Suprapubic skin (tissue), 3 donors: ENCODE data around the gene FBXW12.

ENCODE experiments used
- EP300 ChIP-seq: sonication (generic); formaldehyde crosslinking; IDR thresholded peaks from one replicate; pipeline ENCODE4 v1.6.1; 2017; ENCODE audit warnings: antibody characterized with exemption
- POLR2A ChIP-seq, 2 donors: fragments of 450-650 bp; IDR thresholded peaks; one replicate each; pipeline ENCODE4 v1.6.1; 2017; ENCODE audit warnings: antibody characterized with exemption in 2 of 2, mild to moderate bottlenecking in 2 of 2, moderate library complexity in 2 of 2
- TF ChIP-seq, protein P1 (sequence below), 2 donors: fragments of 200-600 bp in 1 of 2; fragments of 450-650 bp in 1 of 2; sonication (generic) in 1 of 2; IDR thresholded peaks; one replicate each; pipeline ENCODE4 v1.5.1; 2016 to 2019; ENCODE audit warnings: antibody characterized with exemption in 2 of 2, mild to moderate bottlenecking in 1 of 2, moderate library complexity in 1 of 2

DNA sequence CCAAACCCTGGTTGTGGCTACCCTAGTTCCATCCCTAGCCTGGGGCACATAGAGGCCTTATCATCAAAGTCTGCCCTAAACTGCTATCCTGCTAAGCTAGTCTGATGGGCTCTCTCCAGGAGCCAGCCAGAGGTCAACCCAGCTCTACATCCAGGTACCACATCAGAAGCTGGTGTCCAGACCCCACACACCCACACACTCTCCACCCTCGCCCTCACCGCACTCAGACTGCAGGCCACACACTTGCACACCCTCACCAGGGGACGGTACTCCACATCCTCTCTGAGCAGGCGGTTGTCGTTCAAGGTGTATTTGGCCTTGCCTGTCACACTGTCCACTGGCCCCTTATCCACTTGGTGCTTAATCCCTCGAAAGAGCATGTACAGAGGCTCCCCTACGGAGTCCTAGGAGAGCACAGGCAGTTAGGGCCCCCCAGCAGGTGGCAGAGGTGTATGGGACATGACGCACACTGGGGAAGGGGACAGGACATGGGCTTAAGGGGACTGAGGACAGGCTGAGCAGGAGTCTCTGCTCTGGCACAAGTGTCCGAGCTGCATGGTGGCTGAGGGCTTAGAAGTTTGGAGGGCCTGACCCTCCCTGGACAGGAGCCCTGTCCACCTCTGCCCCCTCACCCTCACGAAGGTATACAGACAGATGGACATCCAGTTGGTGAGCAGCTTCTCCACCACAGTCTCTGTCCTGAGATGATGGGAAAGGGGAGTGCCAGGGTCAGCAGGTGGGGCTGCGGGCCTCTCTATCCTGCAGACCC, 39.8 kb downstream of the FBXW12 start:
- TF ChIP-seq, protein P1, sequence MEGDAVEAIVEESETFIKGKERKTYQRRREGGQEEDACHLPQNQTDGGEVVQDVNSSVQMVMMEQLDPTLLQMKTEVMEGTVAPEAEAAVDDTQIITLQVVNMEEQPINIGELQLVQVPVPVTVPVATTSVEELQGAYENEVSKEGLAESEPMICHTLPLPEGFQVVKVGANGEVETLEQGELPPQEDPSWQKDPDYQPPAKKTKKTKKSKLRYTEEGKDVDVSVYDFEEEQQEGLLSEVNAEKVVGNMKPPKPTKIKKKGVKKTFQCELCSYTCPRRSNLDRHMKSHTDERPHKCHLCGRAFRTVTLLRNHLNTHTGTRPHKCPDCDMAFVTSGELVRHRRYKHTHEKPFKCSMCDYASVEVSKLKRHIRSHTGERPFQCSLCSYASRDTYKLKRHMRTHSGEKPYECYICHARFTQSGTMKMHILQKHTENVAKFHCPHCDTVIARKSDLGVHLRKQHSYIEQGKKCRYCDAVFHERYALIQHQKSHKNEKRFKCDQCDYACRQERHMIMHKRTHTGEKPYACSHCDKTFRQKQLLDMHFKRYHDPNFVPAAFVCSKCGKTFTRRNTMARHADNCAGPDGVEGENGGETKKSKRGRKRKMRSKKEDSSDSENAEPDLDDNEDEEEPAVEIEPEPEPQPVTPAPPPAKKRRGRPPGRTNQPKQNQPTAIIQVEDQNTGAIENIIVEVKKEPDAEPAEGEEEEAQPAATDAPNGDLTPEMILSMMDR (IDR thresholded peaks at IDR 0.05), result no peak
- TF ChIP-seq POLR2A (IDR thresholded peaks at IDR 0.05) (no peak), EP300 (no peak)
